T-helper 1 cell (primary cell): ENCODE data around the gene RTF1.

Experiments used
- DNase-seq, 5 donors: peaks; one replicate each; pipeline ENCODE4 v3.0.0-alpha.2; 2012 to 2020

RTF1 gene

GRCh38 chr15:41489641-41490040 lies 72.7 kb downstream of the RTF1 start:
- no peak for DNase-seq

- peak in 1 of 5 donors; percentile 90 for DNase-seq
Measured at GRCh38 chr15:41490355-41490754, 73.5 kb downstream of the RTF1 start.

GRCh38 chr15:41491889-41492288 lies 75.0 kb downstream of the RTF1 start:
- DNase-seq, result no peak

- DNase-seq, result no peak
Measured at GRCh38 chr15:41492597-41493204, 75.8 kb downstream of the RTF1 start.

- DNase-seq, result peak; percentile 60 to 74 (median 71)
Measured at GRCh38 chr15:41493205-41493901, 76.5 kb downstream of the RTF1 start, which contains the start of gene ITPKA. ITPKA (plus strand) TSS chr15:41493874; CDS start chr15:41493928, 54 bp downstream.

GRCh38 chr15:41493902-41494189 lies 77.0 kb downstream of the RTF1 start:
- no peak for DNase-seq

- peak in 2 of 5 donors; percentile 22 to 41 for DNase-seq
Measured at GRCh38 chr15:41494190-41494921, 77.5 kb downstream of the RTF1 start.

- no peak for DNase-seq
Measured at GRCh38 chr15:41494922-41495735, 78.2 kb downstream of the RTF1 start.

GRCh38 chr15:41495736-41496599 lies 79.1 kb downstream of the RTF1 start:
- no peak for DNase-seq

- no peak for DNase-seq
Measured at GRCh38 chr15:41498657-41499056, 81.8 kb downstream of the RTF1 start.

- no peak for DNase-seq
Measured at GRCh38 chr15:41499109-41499851, 82.4 kb downstream of the RTF1 start.

GRCh38 chr15:41501191-41501917 lies 84.5 kb downstream of the RTF1 start:
- DNase-seq, result peak in 1 of 5 donors; percentile 42

GRCh38 chr15:41501931-41502794 lies 85.3 kb downstream of the RTF1 start:
- peak in 2 of 5 donors; percentile 30 to 48 for DNase-seq

GRCh38 chr15:41502795-41503668 lies 86.1 kb downstream of the RTF1 start:
- no peak for DNase-seq

GRCh38 chr15:41503669-41504010 lies 86.7 kb downstream of the RTF1 start:
- DNase-seq, result no peak

GRCh38 chr15:41504751-41505492 lies 88.0 kb downstream of the RTF1 start:
- no peak for DNase-seq

GRCh38 chr15:41505776-41506175 lies 88.9 kb downstream of the RTF1 start:
- DNase-seq, result no peak

- no peak for DNase-seq
Measured at GRCh38 chr15:41506796-41507341, 90.0 kb downstream of the RTF1 start.
